CD14-positive monocyte (primary cell): ENCODE data around the gene SCN8A. TPM values are rescaled to one million over a fixed set of nuclear protein-coding genes. Genes with fewer than 3 reads are reported as not detected.

Experiments
- DNase-seq, 3 donors: peaks; one replicate each; pipeline ENCODE4 v3.0.0-alpha.2; 2011 to 2022
- H2AFZ ChIP-seq: 2 replicates; pipeline ENCODE4 v1.6.0; 2012; ENCODE audit warnings: mild to moderate bottlenecking, low read depth, low read length, inconsistent platforms; ENCODE audit not compliant: insufficient read depth, poor library complexity, severe bottlenecking
- H3K27ac ChIP-seq, 2 donors: 1 replicate in 1 of 2; 2 replicates in 1 of 2; pipeline ENCODE4 v1.5.1; 2012 to 2013; ENCODE audit warnings: low read length in 2 of 2, control low read depth in 1 of 2, inconsistent platforms in 1 of 2, low read depth in 1 of 2, mild to moderate bottlenecking in 1 of 2
- H3K27me3 ChIP-seq, 2 donors: one replicate each; pipeline versions ENCODE4 v1.6.0 to v1.6.1; 2011 to 2013; ENCODE audit warnings: low read length in 2 of 2; ENCODE audit not compliant: control insufficient read depth in 2 of 2, insufficient read depth in 2 of 2
- H3K36me3 ChIP-seq, 2 donors: replicated peaks in 1 of 2; 1 replicate in 1 of 2; 2 replicates in 1 of 2; pipeline versions ENCODE4 v1.5.1 to v1.6.1; 2012 to 2013; ENCODE audit warnings: low read length in 2 of 2, control low read depth in 1 of 2, inconsistent platforms in 1 of 2, mild to moderate bottlenecking in 1 of 2; ENCODE audit not compliant: insufficient read depth in 2 of 2, control insufficient read depth in 1 of 2
- H3K4me1 ChIP-seq, 2 donors: 1 replicate in 1 of 2; 2 replicates in 1 of 2; pipeline versions ENCODE4 v1.5.1 to v1.6.1; 2012 to 2013; ENCODE audit warnings: low read length in 2 of 2, control low read depth in 1 of 2, inconsistent platforms in 1 of 2, mild to moderate bottlenecking in 1 of 2, moderate library complexity in 1 of 2; ENCODE audit not compliant: insufficient read depth in 2 of 2, control insufficient read depth in 1 of 2
- H3K4me2 ChIP-seq: replicated peaks from 2 replicates; pipeline ENCODE3; 2012; ENCODE audit warnings: low read length, moderate library complexity, mild to moderate bottlenecking; ENCODE audit not compliant: poor library complexity, severe bottlenecking; ENCODE audit errors: extremely low read depth
- H3K4me3 ChIP-seq, 3 experiments: fragments of 200-600 bp in 1 of 3; sonication (generic) in 1 of 3; replicated peaks in 1 of 3; 1 replicate in 2 of 3; 2 replicates in 1 of 3; pipeline ENCODE4 v1.5.1; 2011 to 2013; ENCODE audit warnings: low read length in 3 of 3, mild to moderate bottlenecking in 3 of 3, control low read depth in 2 of 3, low read depth in 2 of 3, inconsistent platforms in 1 of 3, moderate library complexity in 1 of 3
- H3K79me2 ChIP-seq: 2 replicates; pipeline ENCODE4 v1.6.0; 2012; ENCODE audit warnings: mild to moderate bottlenecking, control low read depth, inconsistent platforms, low read length, moderate library complexity; ENCODE audit not compliant: insufficient read depth
- H3K9ac ChIP-seq: 2 replicates; pipeline ENCODE4 v1.6.0; 2017; ENCODE audit warnings: low read length, mild to moderate bottlenecking; ENCODE audit not compliant: insufficient read depth, poor library complexity, severe bottlenecking
- H3K9me3 ChIP-seq, 2 donors: replicated peaks in 1 of 2; 1 replicate in 1 of 2; 2 replicates in 1 of 2; pipeline versions ENCODE4 v1.5.1 to v1.6.1; 2012 to 2013; ENCODE audit warnings: low read length in 2 of 2, control low read depth in 1 of 2; ENCODE audit not compliant: control insufficient read depth in 1 of 2, insufficient read depth in 1 of 2
- H4K20me1 ChIP-seq: 2 replicates; pipeline ENCODE4 v1.6.0; 2012; ENCODE audit warnings: mild to moderate bottlenecking, low read length, control low read depth, moderate library complexity; ENCODE audit not compliant: insufficient read depth
- H3K27ac Mint-ChIP-seq, 7 donors: one replicate each; pipeline ENCODE4 v1.8.0; 2020; ENCODE audit warnings: mild to moderate bottlenecking in 7 of 7, mixed read lengths in 7 of 7, moderate library complexity in 6 of 7, inconsistent platforms in 2 of 7
- H3K27me3 Mint-ChIP-seq, 3 donors: one replicate each; pipeline ENCODE4 v1.8.0; 2021 to 2022; ENCODE audit warnings: low read depth in 3 of 3, mild to moderate bottlenecking in 3 of 3, mixed read lengths in 3 of 3, moderate library complexity in 3 of 3, inconsistent platforms in 1 of 3
- H3K36me3 Mint-ChIP-seq, 2 donors: one replicate each; pipeline ENCODE4 v1.8.0; 2020; ENCODE audit warnings: mixed read lengths in 2 of 2, inconsistent platforms in 1 of 2, mild to moderate bottlenecking in 1 of 2
- H3K4me1 Mint-ChIP-seq: one replicate; pipeline ENCODE4 v1.8.0; 2020; ENCODE audit warnings: mild to moderate bottlenecking, mixed read lengths
- H3K4me3 Mint-ChIP-seq, 2 donors: one replicate each; pipeline ENCODE4 v1.8.0; 2020; ENCODE audit warnings: mild to moderate bottlenecking in 2 of 2, mixed read lengths in 2 of 2, moderate library complexity in 1 of 2
- H3K9me3 Mint-ChIP-seq, 7 donors: one replicate each; pipeline ENCODE4 v1.8.0; 2020 to 2022; ENCODE audit warnings: mixed read lengths in 7 of 7, mild to moderate bottlenecking in 6 of 7, moderate library complexity in 6 of 7, inconsistent platforms in 2 of 7
- intact Hi-C, 2 donors: fragments of 100-400 bp; cut with micrococcal nuclease; formaldehyde crosslinking; loops; one replicate each; pipeline versions ENCODE4 v1.15.0 to v1.15.1; 2023
- polyA plus RNA-seq, 3 donors: library from polyadenylated mRNA; depleted of rRNA in 1 of 3; unstranded in 2 of 3; stranded (reverse) in 1 of 3; fragments of 300-500 nt in 2 of 3; fragments of >200 nt in 1 of 3; fragmentation: Illumina TruSeq in 2 of 3; gene quantifications; 1 replicate in 2 of 3; 2 replicates in 1 of 3; pipeline ENCODE4 v1.2.3, GENCODE V29; 2012 to 2021
- TF ChIP-seq, protein P1 (sequence below): fragments of 200-600 bp; IDR thresholded peaks from one replicate; pipeline ENCODE4 v1.8.0; 2022; ENCODE audit warnings: antibody characterized with exemption, mild to moderate bottlenecking

SCN8A gene
- polyA plus RNA-seq, 3 donors = 0.03 TPM; not detected in 2

DNA sequence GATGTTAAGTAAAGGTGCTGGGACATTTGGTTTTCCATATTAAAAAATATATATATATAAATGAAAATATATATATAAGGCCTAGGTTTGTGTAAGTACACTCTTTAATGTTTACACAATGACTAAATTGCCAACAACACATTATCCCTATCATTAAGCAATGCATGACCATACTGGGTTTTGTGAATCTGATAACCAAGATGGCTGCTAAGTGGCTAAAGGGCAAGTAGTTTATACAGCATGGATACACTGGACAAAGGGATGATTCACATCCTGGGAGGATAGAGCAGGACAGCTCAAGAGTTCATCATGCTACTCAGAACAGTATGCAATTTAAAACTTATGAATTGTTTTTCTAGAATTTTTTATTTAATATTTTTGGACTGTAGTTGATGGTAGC lies 168.1 kb downstream of the SCN8A start:
- Histone ChIP-seq H3K79me2 (no peaks in the 10 kb centered on the region), H3K27me3 (no peaks in the 10 kb centered on the region), H2AFZ (no peak overlapping the region), H4K20me1 (no peaks in the 10 kb centered on the region), H3K9ac (no peak overlapping the region), H3K9me3 (no peaks in the 10 kb centered on the region), H3K27ac (no peak overlapping the region), H3K4me2 (no peak overlapping the region), H3K36me3 (no peaks in the 10 kb centered on the region), H3K4me1 (no peaks in the 10 kb centered on the region), H3K4me3 (no peak overlapping the region)
- Mint-ChIP-seq H3K4me3 (no peak overlapping the region), H3K36me3 (no peaks in the 10 kb centered on the region), H3K9me3 (no peaks in the 10 kb centered on the region), H3K27ac (no peak overlapping the region), H3K4me1 (no peaks in the 10 kb centered on the region), H3K27me3 (peaks cover 0 to 3% (median 3%) of the 10 kb centered on the region in 3 donors)
- intact Hi-C loops = no loop called here
- no peak for DNase-seq
- TF ChIP-seq, protein P1, sequence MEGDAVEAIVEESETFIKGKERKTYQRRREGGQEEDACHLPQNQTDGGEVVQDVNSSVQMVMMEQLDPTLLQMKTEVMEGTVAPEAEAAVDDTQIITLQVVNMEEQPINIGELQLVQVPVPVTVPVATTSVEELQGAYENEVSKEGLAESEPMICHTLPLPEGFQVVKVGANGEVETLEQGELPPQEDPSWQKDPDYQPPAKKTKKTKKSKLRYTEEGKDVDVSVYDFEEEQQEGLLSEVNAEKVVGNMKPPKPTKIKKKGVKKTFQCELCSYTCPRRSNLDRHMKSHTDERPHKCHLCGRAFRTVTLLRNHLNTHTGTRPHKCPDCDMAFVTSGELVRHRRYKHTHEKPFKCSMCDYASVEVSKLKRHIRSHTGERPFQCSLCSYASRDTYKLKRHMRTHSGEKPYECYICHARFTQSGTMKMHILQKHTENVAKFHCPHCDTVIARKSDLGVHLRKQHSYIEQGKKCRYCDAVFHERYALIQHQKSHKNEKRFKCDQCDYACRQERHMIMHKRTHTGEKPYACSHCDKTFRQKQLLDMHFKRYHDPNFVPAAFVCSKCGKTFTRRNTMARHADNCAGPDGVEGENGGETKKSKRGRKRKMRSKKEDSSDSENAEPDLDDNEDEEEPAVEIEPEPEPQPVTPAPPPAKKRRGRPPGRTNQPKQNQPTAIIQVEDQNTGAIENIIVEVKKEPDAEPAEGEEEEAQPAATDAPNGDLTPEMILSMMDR = no peak

DNA sequence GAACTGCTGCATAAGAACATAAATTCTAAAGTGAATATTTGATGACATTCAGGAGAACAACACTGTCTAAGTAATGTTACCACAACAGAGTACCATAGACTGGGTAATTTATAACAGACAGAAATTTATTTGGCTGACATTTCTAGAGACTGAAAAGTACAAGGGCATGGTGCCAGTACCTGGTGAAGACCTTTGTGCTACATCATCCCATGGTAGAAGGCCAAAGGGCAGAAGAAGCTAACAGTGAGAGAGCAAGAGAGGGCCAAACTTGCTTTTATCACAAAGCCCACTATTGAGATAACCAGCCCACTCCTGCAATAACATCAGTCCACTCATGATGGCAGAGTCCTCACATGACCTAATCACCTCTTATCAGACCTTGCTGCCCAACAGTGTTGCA lies 168.7 kb downstream of the SCN8A start:
- Histone ChIP-seq H4K20me1 (no peaks in the 10 kb centered on the region), H3K27me3 (no peaks in the 10 kb centered on the region), H3K4me2 (no peak overlapping the region), H3K9ac (no peak overlapping the region), H3K4me1 (no peaks in the 10 kb centered on the region), H3K36me3 (no peaks in the 10 kb centered on the region), H3K4me3 (no peak overlapping the region), H3K27ac (no peak overlapping the region), H3K9me3 (no peaks in the 10 kb centered on the region), H2AFZ (no peak overlapping the region), H3K79me2 (no peaks in the 10 kb centered on the region)
- Mint-ChIP-seq H3K36me3 (no peaks in the 10 kb centered on the region), H3K27me3 (peaks cover 0 to 3% (median 3%) of the 10 kb centered on the region in 3 donors), H3K9me3 (no peaks in the 10 kb centered on the region), H3K4me3 (no peak overlapping the region), H3K27ac (no peak overlapping the region), H3K4me1 (no peaks in the 10 kb centered on the region)
- intact Hi-C loops = no loop called here
- TF ChIP-seq, protein P1 = no peak
- DNase-seq = no peak
